HG03565 (cell line): ENCODE results near the gene HDAC7.

Experiments
- ATAC-seq: cut with Tn5 transposase; IDR thresholded peaks from one replicate; pipeline ENCODE4 v1.9.1; 2021; ENCODE audit warnings: mild to moderate bottlenecking, moderate library complexity; ENCODE audit not compliant: unreplicated experiment

HDAC7 gene

GRCh38 chr12:47798382-47798948, 21.2 kb downstream of the HDAC7 start:
- ATAC-seq, result no peak

DNA sequence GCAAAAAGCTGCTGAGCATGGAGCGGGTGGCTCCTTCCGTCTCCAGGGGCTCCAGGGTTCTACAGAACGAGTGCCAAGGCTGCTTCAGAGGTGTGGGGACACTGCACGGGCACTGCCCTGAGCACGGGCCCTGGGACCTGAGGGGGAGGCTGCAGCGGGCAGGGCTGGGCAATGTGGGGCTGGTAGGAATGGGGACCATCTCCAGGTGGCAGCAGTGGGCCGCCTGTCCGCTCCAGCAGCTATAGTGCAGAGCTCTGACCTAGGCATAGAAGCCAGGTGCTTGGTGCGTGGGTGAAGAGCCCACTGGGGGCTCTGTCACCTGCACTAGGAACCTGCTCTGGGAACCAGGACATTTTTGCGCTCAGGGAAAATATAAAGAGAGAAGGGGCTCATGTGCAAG, 22.3 kb downstream of the HDAC7 start:
- ATAC-seq, result no peak

- no peak for ATAC-seq
Measured at GRCh38 chr12:47795814-47796411, 23.8 kb downstream of the HDAC7 start.

DNA sequence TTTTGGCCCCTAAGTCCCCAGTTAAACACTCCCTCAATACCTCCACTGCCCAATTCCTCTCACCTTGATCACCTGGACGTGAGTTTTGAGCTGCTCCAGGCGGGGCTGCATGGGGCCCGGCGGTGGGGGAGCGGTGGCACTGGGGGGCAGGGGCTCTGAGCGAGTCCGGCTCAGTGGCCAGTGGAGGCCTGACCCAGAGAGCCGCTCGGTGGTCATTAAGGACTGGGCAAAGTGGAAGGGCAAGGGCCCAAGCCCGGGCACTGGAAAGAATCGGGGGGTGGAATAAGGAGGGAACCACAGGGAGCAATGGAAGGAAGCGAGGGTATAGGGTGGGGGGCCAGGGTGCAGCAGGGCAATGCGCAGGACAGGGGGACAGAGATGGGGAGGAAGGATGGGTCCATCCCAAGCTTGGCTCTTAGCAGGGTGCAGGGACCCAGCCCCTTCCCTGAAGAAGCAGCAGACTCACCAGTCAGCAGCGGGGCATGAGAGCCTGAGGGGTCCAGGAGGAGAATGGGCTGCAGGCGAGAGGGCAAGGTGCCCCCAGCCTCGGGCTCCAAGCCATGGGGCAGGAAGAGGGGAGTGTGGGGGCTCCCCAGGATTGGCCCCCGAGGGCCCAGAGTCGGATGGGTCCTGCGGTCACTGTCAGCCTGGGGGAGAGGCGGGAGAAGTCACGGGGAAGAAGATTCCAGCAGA, 24.4 kb downstream of the HDAC7 start:
- ATAC-seq, result no peak

DNA sequence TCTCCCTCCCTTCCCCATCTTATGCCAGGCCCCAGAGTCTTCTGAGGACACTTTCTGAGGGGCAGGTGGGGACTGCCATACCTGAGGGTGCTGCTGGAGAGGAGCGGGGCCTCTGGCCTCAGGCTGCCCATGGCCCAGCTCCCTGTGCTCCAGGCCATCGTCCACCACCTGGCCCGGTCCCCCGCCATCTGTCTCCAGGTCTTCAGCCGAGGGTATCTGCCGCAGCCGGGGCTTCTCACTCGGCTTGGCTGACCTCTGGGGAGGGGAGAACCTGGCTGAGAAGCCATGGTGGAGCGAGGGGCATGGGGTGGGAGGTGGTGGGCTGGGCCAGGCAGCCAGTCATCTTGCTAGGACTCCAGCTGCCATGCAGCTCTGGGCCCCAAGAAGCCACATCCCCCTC, 25.0 kb downstream of the HDAC7 start:
- ATAC-seq, result no peak

DNA sequence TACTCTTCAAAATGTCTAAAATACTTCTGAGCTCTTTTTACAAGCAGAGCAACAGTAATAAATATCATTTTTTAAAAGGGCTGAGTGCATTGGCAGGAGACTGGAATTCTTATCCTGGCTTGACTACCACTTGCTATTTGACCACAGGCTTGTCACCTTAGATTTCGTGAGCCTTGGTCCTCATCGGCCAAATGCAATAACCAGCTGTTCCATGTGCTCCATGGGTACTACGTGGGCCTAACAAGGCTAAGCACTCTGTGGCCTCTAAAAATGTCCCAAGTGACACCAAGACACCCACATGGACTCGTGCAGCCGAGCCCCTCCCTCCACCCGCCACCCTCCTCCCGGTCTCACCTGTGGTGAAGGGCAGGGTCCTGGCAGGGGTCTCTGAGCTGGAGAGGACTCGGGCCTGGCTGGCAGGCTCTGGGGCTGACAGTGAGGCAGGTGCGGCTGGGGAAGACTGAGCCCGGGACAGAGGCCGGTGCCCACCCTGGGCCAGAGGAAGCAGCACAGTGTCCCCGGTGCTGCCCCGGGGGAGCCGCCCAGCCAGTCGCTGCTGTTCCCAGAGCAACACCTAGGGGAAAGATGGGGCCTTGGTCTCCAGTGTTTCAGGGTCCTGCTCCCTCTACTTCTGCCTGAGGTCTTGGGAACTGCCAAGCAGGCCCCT, 26.6 kb downstream of the HDAC7 start:
- no peak for ATAC-seq

- ATAC-seq, result no peak
Measured at GRCh38 chr12:47791874-47792273, 27.8 kb downstream of the HDAC7 start.

DNA sequence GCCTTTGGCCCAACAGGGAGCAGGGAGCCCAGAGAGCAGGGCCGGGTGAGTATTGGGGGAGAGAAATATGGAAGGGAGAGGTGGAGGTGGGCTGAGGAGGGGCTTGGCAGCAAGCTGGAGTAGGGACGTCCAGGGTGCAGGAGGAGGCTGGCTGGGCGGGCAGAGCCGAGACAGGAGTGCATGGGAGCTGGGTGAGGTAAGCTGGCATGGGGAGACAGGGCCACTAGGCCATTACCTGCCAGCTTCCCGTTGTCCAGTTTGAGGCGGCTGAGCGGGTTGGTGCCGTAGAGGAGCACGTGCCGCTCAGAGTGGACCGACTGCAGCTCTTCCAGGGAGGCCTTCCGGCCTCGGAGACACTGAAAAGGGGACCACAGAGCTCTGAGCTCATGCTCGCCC, 28.4 kb downstream of the HDAC7 start:
- ATAC-seq, result no peak

- ATAC-seq, result no peak
Measured at GRCh38 chr12:47790676-47791350, 28.9 kb downstream of the HDAC7 start.

DNA sequence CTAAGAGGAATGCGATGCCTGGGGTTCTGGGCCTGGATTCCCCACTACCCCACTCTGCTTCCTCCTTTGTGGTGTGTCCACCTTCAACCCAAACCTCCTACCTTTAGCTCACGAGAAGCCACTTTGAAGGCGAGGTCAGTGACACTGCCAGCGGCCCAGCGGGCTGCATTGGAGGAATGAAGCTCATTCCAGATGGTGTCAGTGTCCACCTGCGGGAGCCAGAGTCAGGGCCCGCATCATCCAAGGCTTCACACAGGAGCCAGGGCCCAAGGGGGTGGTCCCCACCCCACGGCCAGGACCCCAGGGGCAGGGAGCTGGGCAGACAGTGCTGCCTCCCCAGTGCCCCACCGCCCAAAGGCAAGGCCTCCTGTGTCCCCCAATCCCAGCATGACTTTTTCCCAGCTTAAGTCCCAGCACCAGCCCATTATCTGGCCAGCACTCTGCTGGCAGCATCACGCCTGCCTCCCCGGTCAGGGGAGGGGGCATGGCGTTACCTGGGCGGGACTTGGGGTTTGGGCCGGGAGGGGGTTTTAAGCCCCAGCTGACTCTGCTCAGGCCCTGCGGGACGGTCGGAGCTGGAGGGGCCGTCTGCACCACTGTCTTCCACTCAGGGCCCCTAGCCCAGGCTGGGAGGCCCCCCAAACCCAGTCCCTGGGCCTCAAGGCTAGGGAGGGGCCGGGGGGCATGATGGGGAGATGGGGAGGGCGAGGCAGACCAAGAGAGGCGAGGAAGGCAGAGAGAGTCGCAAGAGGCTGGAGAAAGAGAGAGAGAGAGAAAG, 29.8 kb downstream of the HDAC7 start:
- ATAC-seq, result no peak

DNA sequence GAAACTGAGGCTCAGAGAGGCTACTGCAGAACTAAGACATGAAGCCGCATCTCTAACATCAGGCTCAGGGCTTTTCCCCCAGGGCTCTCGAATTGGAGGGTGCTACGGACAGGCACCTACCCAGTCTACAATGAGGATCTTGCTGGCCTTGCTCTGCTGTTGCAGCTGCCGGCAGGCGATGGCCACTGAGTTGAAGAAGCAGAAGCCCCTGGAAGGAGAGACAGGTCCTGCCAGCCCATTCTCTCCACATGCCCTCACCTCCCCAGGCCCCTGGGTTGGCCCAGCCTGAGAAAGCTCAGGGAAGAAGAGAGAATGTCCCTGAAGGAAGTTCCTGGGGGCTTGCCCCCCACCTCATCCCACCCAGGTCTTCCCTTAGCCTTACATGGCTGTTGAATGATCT, 30.6 kb downstream of the HDAC7 start:
- no peak for ATAC-seq

GRCh38 chr12:47787596-47788319, 31.9 kb downstream of the HDAC7 start:
- no peak for ATAC-seq

DNA sequence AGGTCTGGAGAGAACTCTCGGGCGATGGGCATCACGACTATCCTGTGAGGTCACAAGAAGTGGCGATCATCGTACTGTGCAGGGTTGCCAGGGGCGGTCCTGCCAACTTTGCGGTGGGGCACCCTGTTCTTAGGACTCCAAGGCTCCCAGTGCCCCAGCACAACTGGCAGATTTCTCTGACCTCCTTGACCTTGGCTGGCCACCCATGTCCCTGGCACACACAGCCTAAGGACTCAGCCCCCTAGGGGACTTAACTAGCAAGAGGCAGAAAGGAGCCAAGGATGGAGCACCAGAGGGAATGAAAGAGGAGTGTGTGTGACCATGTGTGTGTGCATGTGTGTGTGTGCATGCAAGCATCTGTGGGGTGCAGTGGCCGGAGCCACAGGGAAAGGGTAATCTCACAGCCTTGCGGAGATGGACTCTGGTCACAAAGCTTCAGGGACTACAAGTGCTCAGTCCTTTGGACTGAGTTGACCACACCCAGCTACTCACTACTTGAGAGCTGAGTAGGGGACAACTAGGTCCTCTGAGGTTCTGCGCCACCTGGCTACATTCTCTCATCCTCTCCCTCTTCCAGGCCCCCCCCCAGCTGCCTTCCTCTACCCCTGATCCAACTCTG, 32.9 kb downstream of the HDAC7 start:
- ATAC-seq, result no peak

DNA sequence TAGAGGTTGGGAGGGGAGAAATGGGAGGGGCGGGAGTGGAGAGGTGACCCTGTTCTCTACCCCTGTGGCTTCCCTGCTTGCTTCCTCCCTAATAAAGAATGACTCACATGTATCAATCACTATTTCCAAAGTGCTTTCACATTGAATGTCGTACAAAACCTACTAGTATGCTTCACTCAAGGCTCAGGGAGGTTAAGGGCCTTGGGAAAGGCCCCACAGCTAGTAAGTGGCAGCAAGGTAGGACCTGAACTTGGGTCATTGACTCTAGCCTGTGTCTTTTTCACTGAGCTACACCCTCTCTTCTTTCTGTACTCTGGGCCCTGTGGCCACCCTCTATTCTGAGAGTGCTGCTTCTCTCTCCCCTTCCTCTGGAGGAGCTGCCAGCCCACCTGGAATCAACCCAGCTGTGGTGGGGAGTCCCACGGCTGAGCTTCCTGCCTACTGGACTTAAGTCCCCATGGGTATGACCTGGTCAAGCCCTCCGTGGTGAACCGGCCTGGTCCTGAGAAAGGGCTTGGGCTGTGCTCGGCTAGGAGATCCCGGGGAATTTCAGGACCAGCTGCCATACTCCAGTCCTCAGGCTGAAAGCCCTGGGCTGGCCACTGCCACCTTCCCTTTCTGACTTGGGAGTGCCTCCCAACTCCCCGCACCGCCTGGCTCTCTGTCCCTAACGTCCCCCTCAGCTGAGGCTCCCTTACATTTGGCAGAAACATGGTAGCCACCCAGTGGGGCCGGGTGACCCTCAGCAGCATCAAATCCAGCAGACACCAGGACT, 33.6 kb downstream of the HDAC7 start:
- ATAC-seq, result no peak

DNA sequence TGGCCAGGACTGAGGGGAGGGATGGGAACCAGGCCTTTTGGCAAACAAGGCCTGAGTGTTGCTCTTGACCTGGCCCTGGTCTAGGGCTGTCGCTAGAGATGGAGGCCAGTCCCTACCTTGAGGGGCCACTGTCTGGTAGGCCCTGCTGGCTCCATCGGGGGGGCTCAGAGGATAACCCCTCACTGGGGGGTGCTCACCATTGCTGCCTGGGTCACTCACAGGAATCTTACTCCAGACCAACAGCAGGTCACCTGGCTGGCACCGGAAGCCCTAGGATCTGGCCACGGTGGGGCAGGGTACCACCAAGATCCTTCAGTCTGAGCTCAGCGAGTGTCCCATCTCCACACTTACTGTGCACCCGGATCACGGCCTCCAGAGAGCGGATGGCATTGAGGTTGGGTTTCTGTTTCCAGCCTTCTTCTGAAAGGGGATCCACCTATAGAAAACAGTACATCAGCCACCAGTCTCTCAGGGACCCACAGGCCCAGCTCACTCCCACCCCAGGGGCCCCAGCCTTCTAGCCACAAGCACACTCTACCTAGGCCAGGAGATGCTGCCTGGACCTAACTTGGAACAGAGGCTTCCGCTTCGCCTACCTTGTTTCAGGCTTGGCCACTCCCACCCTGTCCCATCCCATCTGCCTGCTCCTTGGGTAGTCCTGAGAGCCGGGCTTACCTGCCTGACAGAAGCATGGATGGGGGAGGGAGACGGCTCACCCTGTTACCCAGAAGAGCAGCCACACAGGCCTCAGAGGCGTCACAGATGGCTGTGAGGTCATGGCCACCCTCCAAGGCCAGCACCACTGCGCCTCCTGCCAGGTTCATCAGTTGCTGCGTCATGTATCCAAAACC, 34.4 kb downstream of the HDAC7 start:
- ATAC-seq, result no peak

- no peak for ATAC-seq
Measured at GRCh38 chr12:47783821-47784819, 35.6 kb downstream of the HDAC7 start.
